SK-N-MC (cell line): ENCODE data around the gene HAUS1.
A peak's percentile ranks its signal among the peaks of the same experiment; 100 is the strongest.

Experiments used
- DNase-seq: peaks from one replicate; pipeline ENCODE4 v3.0.0-alpha.2; 2011; ENCODE audit warnings: low read depth, low spot score
- H3K27ac ChIP-seq: fragments of 200-600 bp; sonication (generic); 2 replicates; pipeline ENCODE4 v1.5.1; 2016; ENCODE audit warnings: mixed run types
- H3K36me3 ChIP-seq: fragments of 200-600 bp; sonication (generic); 2 replicates; pipeline ENCODE4 v1.6.1; 2017; ENCODE audit warnings: antibody characterized with exemption, low read length, mixed read lengths; ENCODE audit not compliant: insufficient read depth
- H3K4me3 ChIP-seq: fragments of 200-600 bp; sonication (generic); 2 replicates; pipeline ENCODE4 v1.5.1; 2016
- H3K9ac ChIP-seq: fragments of 200-600 bp; sonication (generic); 2 replicates; pipeline ENCODE4 v1.8.0; 2017; ENCODE audit warnings: mixed run types, mixed read lengths; ENCODE audit not compliant: insufficient read length
- H3K9me3 ChIP-seq: fragments of 200-600 bp; sonication (generic); 2 replicates; pipeline ENCODE4 v1.6.1; 2017; ENCODE audit warnings: low read depth, mild to moderate bottlenecking, antibody characterized with exemption, low read length, moderate library complexity, mixed read lengths
- EZH2 ChIP-seq: fragments of 200-600 bp; sonication (generic); IDR thresholded peaks from one replicate; pipeline ENCODE4 v1.6.1; 2017; ENCODE audit warnings: antibody characterized with exemption
- FOXP2 ChIP-seq: optimal IDR thresholded peaks from 2 replicates; pipeline ENCODE3; 2011; ENCODE audit warnings: mild to moderate bottlenecking, moderate library complexity; ENCODE audit not compliant: insufficient read depth; ENCODE audit errors: extremely low read length, control extremely low read depth
- POLR2AphosphoS5 ChIP-seq: IDR thresholded peaks from 2 replicates; pipeline ENCODE4 v1.6.1; 2012; ENCODE audit warnings: mild to moderate bottlenecking, low read depth, low read length, borderline replicate concordance

Gene HAUS1

DNA sequence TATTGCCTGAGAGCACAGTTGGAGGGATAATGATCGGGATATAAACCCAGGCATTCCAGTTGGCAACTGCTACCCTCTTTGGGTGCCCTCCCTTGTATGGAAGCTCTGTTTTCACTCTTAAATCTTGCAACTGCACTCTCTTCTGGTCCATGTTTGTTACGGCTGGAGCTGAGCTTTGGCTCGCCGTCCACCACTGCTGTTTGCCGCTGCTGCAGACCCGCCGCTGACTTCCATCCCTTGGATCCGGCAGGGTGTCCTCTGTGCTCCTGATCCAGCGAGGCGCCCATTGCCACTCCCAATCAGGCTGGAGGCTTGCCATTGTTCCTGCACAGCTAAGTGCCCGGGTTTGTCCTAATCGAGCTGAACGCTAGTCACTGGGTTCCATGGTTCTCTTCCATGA is 60.7 kb downstream of the HAUS1 start:
- TF ChIP-seq EZH2 (no peak), FOXP2 (no peak), POLR2AphosphoS5 (no peak)
- Histone ChIP-seq H3K27ac (no peak overlapping the region), H3K36me3 (no peaks in the 10 kb centered on the region), H3K9me3 (no peaks in the 10 kb centered on the region), H3K4me3 (no peak overlapping the region), H3K9ac (no peak overlapping the region)
- DNase-seq = no peak

DNA sequence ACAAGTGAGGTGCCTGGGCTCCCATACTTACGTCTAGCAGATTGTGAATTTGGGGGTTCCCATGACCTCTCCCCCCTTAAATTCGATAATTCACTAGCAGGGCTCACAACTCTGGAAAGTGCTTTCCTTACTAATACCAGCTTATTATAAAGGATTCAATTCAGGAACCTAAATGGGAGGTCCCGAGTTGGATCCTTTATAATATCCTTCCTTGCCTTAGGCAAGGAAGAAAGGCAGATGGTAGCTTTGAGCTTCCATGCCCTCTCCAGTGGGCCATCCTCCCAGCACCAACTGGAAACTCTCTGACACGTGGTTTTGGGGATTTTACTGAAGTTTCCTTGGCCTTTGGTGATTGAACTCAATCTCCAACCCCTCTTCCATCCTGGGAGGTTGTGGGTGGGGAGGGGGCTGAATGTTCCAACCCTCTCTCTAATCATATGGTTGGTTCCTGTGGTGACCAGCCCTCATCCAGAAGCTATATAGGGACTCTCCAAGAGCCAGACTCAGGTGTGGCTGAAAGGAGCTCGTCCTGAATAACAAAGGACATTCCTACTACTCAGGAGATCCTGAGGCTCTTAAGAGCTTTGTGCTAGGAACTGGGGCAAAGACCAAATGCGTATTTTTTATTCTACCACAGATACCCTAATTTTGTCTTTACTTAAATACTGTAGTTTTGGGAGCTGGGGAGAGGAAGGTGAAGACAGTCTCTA is 62.2 kb downstream of the HAUS1 start:
- no peak for DNase-seq
- Histone ChIP-seq H3K9me3 (no peaks in the 10 kb centered on the region), H3K27ac (no peak overlapping the region), H3K36me3 (no peaks in the 10 kb centered on the region), H3K4me3 (no peak overlapping the region), H3K9ac (no peak overlapping the region)
- TF ChIP-seq POLR2AphosphoS5 (no peak), EZH2 (no peak), FOXP2 (no peak)

DNA sequence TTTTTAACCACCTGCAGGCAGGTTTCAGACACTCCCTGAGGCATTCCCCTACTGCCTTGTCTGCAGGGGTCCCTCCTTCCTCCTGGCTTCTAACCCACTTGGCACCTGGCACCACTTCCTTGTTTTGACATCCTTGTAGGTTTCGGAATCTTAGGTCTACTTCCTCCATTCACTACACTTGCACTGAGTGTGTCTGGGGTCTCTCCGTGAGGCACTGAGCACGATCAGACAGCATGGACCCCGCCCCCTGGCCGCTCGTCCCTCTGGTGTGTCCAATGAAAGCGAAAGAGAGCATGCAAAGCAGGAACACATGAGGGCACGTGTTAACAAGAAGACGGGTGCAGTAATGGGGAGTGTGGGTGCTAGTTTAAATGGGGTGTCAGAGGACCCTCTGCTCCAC is 63.8 kb downstream of the HAUS1 start:
- H3K36me3 ChIP-seq = no peaks in the 10 kb centered on the region

DNA sequence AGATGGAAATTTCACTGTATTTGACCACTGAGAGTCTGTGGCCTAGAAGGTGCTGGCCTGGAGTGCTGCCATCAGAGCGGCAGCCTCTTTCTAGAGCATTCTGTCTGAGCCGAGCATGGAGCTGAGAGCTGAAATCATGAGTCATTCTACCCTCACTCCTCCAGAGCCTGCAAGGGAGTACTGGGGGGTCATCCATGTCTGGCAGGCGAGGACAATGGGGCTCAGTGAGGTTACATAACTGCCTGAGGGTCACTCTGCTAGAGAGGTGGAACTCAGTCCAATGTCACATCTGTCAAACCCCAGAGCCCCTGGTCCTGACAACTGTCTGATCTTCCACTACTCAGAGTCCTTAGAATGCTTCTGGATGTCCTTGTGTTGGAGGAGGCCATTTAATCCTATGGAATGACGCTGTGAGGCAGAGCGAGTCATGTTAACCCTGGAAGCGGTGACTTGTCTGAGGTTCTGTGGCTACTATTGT is 65.3 kb downstream of the HAUS1 start:
- Histone ChIP-seq H3K9me3 (no peaks in the 10 kb centered on the region), H3K9ac (no peak overlapping the region), H3K4me3 (no peak overlapping the region), H3K36me3 (no peaks in the 10 kb centered on the region), H3K27ac (no peak overlapping the region)
- TF ChIP-seq POLR2AphosphoS5 (no peak), FOXP2 (no peak), EZH2 (no peak)
- DNase-seq = no peak

More for the DNA sequence above, 63.8 kb downstream of the HAUS1 start:
- H3K9ac ChIP-seq = no peak overlapping the region
- TF ChIP-seq FOXP2 (no peak), EZH2 (no peak), POLR2AphosphoS5 (no peak)
- no peak overlapping the region for H3K27ac ChIP-seq
- H3K9me3 ChIP-seq = no peaks in the 10 kb centered on the region
- no peak overlapping the region for H3K4me3 ChIP-seq
- no peak for DNase-seq

DNA sequence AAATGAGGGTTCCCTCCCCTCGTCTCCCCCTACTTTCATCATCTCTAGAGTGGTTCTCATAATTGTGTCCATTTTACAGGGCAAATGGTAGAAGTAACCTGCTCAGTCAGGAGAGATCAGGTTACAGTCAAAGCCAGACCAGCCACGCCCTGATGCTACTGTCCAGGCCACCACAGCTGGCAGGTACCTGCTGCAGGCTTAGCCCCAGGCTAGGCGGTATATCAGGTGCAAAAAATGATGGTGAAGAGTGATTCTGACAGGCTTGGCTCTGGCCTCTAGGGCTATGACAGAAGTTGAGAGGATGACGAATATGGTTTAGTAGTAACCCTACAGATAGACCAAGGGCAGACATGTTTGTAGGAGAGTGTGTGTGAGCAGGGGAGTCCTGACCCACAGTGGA is 67.1 kb downstream of the HAUS1 start:
- no peak for DNase-seq
- no peak overlapping the region for H3K4me3 ChIP-seq
- H3K27ac ChIP-seq = no peak overlapping the region
- no peaks in the 10 kb centered on the region for H3K36me3 ChIP-seq
- H3K9ac ChIP-seq = no peak overlapping the region
- TF ChIP-seq POLR2AphosphoS5 = no peak
- no peak for TF ChIP-seq EZH2
- no peak for TF ChIP-seq FOXP2
- H3K9me3 ChIP-seq = no peaks in the 10 kb centered on the region

DNA sequence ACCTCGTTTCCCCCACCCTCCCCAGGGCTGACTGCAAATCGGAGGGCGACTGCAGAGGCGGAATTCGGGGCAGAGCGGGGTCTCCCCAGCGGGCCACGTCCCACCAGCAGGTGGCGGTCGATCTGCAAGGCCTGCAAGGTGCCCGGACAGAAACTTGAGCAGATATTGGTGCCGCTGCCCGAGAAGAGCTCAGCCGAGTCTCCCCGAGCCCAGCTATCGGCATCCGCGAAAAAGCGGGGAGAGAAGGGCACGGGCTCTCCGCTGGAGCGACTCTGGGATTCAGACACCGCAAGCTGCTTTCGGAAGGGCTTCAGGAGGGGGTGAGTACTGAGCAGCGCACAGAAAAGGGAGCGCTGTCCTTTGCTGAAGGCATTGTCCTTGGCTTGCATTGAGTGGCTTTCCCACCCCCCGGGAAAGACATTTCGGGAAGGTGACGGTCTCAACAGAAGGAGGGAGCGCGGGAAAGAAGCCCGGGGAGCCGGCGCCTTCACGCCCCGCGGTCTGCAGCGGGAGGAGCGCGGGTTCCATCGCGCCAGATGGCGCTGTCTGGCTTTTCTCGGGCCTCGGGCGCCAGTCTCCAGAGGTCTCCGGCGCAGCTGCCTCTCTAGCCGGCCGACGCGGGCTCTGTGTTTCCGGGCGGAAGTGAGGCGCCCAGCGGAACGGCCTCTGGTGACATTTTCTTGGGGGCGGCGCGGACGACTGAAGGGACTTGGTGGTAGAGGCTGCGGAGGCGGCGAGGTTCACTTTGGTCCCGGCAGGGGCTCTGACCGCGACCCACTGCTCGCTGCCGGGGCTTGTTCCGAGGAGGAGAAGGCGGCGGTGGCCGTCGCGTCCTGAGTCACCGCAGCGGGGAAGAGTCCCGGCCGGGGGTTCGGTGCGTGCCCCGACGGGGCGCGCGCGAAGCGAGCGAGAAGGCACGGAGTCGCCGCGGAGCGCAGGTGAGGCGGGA is 69.5 kb downstream of the HAUS1 start:
- H3K27ac ChIP-seq = peak overlapping the region; percentile 91
- TF ChIP-seq POLR2AphosphoS5 = peak; percentile 66; the same call in 1 of the 2 replicates
- no peak for TF ChIP-seq EZH2
- peak; percentile 69 for TF ChIP-seq FOXP2

DNA sequence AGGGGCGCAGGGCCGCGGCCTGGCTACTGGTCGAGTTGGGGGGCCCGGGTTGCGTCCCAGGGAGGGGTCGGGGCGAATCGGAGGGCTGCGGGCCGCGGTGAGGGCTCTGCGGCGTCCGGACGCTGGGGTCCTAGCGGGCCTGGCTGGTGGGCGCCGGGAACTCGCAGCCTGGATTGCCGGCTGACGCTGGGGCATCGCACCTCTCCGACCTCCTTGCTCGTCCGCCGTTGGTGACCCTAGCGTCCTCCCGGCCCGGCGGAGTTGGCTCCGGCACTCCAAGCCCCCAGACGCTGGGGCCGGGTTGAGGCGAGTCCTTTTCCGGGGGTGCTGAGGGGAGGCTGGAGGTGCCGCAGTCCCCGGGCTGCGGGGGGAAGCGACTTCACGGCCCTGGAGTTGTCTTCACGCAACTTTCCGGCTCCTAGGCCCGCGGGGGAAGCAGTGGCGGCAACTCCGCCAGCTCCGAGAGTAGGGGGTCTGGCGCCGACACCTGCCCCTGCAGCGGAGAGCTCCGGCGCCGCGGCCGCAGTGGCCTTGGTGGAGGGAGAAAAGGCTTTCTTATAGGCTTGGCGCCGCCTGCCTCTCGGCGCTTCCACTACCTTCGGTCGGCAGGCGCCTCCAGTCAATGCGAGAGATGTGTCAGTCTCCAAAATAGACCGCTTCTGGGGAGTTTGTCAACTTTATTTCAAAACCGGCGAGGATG is 70.3 kb downstream of the HAUS1 start:
- Histone ChIP-seq H3K9ac (peak overlapping the region; percentile 87), H3K27ac (no peak overlapping the region), H3K9me3 (no peaks in the 10 kb centered on the region), H3K36me3 (no peaks in the 10 kb centered on the region), H3K4me3 (peak overlapping the region; percentile 85)
- no peak for DNase-seq
- TF ChIP-seq POLR2AphosphoS5 = no peak
- TF ChIP-seq FOXP2 = no peak
- no peak for TF ChIP-seq EZH2

More for the DNA sequence above, 69.5 kb downstream of the HAUS1 start:
- Histone ChIP-seq H3K36me3 (no peaks in the 10 kb centered on the region), H3K4me3 (peak overlapping the region; percentile 85), H3K9me3 (no peaks in the 10 kb centered on the region), H3K9ac (peak overlapping the region; percentile 87)
- peak; percentile 69 for DNase-seq
